GM19328 (cell line): ENCODE measurements around the gene TPX2.

Experiments used
- ATAC-seq: cut with Tn5 transposase; IDR thresholded peaks from one replicate; pipeline ENCODE4 v1.9.1; 2021; ENCODE audit warnings: mild to moderate bottlenecking, moderate library complexity; ENCODE audit not compliant: unreplicated experiment

Gene TPX2

DNA sequence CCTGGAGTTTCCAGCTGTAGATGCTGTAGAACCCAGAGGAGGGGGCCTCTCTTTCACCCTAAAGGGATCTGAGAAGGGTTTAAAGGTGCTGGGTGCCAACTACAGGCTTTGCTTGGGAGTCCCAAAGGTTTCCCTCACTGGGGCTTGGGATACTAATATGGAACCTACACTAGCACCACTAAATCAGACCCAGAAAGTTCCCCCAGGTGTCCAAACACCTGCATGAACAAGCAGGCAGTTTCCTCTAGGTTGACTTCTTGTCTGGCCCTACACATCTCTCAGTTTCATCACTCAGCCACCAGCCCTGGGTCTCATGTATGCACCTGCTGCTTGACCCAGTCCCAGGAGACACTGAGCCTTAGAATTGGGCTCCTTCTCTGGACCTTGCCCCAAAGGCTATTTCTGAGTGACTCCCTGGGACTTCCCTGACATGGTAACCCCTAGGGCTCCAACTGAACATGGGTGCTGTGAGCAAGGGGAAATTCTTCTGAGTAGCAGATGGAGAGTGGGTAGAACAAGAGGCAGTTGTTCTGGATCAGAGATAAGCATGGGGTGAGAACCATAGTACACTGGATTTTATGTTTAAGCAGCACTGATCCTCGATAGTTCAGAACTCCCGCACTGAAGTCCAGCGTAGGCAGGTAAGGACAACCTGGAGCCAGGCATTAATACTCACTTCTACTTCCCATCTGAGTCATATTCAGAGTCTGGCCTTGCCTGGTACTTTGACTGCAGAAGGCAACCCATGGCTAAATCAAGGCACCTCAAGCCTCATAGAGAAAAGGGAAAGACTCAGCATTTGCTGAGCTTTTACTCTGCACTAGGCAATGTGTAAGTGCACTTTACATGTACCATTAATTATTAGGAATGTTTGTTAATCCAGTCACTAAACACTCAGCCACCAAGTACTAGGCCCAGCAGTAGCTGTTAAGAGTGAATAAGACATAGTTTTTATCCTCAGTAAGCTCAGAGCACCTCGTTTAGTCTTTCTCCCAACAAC is 33.2 kb upstream of the TPX2 start:
- ATAC-seq, result peak; percentile 59

DNA sequence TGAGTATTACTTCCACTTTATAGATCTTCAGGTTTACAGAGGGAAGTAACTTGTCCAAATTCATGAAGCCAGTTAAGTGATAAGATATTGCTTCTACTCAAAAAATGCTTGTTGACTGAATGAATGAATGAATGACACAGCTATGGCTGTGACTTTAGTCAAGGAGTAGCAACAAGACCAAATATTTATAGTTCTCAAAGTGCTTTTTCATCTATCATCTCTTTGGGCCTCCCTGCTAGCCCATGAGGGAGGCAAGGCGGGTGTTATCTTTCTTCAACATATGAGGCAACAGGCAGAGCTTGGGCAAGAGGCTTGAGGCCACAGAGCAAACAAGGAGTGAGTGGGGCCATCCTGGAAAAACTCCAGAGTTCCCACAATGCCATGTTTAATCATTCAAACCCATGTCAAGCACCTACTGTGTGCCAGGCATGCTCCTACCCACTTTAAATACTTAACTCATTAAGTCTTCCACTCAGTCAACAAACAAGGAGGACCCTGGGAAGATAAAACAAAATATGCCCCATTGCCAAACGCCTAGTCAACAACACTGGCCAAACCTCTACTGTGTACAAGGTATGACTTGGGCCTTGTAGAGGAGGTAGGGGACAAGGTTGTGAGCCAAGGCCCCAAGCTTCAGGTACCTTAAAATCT is 32.4 kb upstream of the TPX2 start:
- ATAC-seq, result no peak

DNA sequence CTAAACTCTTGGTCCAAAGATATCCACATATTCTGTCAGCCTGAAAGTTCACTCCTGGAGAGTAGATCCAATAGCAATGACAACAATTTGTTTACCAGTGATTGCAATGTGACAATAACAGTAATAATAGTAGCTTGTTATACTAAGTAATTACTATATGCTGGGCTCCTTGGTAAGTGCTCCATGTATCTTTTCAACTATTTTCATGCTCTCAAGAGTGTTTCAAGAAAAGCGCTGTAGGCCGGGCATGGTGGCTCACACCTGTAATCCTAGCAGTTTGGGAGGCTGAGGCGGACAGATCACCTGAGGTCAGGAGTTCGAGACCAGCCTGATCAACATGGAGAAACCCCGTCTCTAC is 31.9 kb upstream of the TPX2 start:
- no peak for ATAC-seq

DNA sequence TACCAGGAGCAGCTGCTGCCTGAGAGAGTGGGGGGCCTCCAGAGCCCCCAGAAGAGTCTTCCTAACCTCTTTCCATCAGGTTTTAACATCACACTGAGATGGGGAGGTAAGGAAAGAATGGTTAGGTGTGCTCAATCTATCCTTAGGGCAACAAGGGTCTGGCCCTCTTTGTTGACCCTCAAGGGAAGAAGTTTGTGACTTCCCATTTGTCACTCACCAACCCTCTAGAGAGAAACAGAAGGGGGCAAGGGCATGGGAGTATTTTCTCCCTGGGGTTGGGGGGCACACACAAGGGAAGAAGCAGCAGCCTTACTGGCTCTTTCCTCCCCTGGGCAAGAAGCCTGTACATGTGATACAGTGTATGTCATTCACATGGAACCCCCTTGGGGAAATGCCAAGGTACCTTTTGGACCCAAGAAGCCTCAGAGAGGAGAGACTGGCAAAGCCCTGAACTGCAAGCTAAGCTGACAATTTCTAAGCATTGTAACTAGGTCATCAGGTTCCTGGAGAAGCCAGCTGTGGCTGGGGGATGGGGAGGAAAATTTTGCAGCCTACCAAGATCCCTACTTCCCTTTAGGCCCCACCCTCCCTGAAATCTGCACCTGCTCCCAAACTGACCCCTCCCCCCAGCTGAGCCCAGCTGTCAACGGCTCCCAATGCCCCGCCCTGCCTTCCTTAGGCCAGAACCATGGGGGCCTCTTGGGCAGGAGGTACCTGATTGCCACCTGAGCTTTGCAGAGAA is 30.9 kb upstream of the TPX2 start:
- no peak for ATAC-seq

DNA sequence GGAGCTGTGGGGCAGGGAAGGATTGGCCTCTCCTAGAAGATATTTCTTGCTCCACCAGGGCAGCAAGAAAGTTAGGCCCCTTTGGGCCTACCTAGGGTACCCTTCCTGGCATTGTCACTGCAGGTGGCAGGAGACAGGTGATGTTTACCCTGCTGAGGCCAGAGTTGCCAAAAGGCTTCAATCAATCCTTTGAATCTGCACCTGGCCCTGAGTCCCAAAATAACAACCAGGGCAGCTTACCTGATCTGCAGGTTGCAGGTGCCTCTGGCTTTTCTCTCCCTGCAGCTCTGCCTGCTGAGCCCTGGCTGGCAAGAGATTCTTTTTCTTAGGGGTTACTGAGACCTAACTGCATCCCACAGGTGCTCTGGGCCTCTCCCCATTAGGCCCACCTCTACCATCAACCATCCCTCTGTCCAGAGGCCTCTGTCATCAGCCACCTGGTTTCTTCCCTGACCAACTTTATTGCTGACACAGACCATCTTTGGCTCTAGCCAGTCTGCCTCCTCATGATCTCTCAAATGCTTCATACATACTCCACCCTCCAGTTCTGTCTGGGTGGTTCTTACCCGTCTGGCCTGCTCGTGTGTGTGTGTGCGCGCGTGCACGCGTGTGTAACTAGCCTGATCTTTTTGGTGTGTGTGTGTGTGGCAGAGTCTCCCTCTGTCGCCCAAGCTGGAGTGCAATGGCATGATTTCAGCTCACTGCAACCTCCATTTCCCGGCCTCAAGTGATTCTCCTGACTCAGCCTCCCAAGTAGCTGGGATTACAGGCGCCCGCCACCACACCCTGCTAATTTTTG is 30.2 kb upstream of the TPX2 start:
- ATAC-seq, result no peak

DNA sequence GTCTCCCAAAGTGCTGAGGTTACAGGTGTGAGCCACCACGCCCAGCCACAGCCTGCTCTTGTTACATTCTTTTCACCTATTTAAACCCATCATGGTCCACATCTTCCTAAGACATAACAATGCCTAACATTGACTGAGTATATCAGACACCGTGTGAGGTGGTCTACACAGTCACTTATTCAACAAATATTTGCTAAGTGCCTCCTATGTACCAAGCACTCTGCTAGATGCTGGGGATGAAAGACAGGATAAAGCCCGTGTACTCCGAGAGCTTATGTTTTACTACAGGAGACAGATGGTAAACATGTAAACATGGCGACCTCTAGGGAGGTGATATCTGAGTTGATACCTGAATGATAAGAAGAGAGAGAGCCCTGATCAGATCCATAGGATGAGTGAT is 29.2 kb upstream of the TPX2 start:
- ATAC-seq, result no peak

DNA sequence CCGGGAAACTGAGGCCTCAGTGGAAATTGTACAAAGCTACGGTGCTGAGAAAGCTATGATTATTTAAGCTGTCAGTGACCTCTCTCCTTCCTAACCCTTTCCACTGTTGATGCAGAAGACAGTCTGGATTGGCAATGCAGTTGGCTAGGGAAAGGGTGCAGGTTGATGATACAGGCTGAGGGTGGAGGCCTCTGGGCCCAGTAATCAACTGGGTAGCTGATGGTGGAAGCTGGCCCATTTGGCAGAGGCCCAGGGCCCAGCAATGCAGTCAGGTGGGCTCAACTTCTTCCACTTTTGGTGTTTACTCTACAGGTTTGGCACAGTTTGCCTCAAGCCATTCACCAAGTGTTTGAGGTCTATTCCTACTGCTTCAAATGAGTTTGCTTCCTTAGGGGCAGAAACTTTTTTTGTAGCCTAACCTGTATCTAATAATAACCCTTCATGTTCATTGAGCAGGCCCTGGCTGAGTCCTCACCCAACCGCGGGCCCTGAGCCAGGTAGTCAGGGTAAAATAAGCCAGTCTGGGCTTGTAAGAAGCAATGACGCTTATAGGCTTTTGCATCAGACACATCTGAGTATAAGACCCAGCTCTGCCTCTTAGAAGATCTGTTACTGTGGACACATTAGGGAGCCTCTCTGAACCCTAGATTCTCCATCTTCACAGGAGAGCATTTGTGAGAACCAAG is 28.5 kb upstream of the TPX2 start:
- ATAC-seq, result no peak

DNA sequence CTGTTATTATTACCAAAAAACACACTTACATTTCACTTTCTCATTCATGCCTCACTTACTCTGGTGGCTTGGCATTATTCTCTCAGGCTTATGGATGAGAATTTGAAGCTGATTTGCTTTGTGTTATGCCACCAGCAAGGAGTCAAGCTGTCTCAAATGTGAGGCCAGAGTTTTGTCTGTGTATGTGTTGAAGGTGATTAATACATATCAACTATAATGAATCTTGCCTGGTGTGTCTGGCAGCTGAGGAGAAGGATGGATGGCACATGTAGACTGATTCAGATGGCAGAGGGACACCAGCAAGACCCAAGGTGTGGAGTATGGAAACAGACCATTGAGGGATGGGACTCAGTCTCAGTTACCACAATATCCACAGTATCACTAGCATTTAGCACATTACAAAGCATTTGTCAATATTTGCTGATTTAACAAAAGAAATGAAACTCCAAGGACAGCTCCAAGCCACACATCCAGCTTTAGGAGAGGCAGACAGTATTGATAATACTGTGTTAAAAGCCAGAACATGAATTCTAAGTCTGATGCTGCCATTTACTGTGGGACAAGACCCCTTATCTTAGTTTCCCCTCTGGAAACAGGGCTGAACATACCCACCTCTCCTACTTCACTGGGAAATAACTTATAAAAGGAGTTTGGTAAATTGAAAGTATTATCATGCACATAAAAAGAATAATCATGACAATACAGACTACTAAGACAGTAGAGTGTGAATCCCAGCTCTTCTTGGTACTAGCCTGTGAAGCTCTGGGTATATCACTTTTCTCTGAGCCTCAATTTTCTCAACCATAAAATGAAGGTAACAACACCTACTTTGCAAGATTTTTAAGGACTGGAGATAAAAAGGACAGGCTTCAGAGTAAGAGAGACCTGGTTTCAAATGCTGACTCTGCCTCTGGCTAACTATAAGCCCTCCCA is 27.6 kb upstream of the TPX2 start:
- ATAC-seq, result no peak

DNA sequence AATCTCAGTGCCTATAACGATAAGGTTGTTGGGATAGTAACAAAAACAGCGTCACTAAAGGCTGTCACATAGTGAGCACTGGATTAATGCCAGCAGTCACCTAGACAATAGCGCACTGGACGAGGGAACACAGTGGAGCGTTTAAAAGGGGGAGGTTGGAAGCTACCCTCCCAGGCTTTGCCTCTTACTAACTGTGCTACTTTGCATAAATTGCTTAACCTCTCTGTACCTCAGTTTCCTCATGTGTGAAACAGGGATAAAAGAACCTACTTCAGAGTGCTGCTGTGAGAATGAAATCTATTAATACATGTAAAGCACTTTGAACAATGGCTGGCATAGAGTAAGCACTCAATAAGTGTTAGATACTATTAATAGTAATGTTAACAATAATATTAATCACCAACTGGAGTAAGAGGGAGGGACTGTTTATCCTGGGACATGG is 27.0 kb upstream of the TPX2 start:
- no peak for ATAC-seq

DNA sequence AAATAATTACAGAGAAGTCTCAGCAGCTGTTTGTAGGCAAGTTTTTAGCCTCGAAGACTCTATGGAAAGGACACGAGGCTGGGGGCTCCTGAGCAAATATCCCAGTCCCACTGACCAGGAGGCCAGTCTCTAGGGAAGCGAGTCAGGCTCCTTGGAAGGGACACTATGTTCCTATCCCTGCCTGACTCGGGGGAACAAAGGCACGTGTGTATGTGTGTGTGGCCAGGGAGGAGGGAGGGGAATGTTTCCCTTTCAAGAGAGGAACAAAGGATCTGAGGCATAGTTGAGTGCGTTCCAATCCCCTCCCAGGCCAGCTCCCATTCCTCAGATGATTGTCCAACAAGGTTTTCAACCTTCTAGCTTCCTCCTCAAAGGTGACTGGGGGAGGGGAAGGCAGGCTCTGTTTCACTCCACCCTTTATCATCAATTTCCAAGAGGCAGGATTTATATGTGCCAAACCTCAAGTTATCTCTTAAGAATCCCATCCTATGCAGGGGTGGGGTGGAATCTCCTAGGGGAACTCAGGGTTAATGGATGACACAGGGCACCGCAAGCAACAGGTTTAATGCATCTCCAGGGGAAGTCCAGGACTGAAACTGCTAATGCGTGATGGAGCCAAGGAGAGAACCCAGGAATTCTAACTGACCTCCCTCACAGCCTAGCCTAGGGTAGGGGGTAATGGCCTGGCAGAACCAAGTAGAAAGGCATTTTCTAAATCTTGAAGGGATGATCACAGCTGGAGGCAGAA is 26.4 kb upstream of the TPX2 start:
- ATAC-seq, result no peak

DNA sequence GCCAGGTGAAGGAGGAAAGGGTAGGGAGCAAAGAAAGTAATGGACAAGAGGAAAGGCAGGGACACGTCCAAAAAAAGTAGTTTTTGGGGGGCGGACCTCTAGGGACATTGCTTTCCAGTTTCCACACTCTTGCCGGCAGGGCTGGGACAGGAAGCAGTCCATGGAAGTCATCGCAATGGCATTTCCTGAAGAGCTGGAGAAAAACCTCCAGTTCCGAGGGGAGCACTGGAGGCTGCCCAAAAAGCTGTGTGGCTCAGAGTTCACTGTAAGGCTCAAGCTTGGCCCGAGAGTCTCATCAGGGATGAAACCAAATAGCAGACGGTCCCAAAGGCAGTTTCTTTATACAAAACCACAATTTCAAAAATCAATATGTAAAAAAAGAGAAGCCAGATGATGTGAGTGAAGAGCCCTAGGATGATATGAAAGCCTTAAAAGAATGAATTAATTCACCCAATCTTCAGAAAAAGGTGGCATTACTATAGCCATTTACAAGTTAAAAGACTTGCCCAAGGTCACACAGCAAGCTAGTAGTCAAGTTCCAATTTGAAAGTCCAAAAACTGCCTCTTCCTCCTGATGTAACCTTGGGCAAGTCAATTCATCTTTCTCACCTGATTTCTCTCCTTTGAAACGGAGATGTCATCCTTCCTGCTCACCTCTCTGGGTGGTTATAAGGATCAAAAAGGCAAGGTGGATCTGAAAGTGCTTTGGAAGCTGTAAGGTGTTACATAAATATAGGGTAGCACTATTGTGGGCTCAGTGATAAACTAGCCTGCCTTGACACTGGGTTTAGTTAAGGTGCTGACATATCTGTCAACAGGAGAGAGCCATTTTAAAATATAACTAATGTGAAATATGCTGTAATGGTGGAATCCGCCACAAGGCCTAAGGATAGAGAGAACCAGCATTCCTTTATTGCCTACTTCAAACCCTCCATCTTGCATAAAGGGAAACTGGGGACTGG is 25.5 kb upstream of the TPX2 start:
- no peak for ATAC-seq

DNA sequence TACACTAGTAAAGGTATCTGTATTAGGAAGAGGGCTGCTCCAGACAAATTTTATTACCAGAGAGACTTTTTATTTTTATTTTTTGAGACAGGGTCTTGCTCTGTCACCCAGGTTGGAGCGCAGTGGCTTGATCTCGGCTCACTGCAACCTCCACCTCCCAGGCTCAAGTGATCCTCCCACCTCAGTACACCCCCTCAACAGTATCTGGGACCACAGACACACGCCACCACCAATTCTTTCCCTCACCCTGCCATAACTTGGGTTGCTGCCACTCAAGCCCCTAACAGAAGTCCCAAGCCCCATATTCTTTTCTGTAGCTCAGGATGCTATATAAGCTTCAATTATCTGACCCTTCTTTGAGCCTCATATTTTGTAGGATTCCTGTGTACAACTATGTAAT is 23.3 kb upstream of the TPX2 start:
- ATAC-seq, result no peak

DNA sequence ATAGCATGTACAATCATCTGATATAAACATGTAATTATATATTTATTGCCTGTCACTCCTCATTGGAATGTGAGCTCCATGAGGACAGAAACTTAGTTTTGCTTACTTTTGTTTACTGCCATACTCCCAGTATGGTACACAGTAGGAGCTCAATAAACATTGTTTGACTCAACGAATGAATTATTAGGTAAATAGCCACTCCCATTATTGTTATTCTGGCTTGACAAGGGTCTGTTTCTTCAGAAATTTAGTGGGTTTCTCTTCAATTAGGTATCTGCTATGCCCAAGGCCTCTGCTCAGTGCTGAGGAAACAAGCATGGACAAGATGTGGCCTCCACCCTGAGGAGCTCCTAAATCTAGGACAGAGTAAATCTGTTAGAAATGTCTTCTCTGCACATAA is 22.7 kb upstream of the TPX2 start:
- ATAC-seq, result no peak

DNA sequence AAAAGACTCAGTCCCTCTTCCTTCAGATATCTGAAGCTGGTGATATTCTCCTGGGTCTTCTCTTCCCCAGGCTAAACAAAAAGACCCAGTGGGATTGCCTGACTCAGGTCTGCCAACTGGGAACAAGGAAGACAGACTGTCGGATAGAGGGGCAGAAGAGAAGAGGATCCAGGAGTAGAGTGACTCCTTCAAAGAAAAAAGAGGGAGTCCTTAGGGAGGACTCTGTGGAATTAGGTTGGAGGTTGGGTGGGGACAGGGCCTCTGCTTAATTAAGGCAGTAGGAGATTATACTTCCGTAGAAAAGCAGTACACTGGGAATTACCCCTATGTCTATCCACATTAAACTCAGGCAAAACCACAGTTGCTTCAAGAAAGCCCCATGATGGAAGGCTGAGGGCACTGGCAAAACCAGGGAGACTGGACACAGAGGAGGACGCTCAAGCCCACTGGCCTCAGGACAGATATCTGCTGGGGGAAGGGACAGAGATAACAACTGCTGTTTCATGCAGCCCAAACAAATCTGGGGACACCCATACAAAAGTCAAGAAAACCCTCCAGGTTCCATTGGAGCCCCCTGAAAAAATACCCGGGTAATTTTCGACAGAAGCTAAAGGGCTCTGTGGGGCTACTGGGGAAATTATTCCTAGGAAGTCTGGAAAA is 22.1 kb upstream of the TPX2 start:
- ATAC-seq, result no peak

DNA sequence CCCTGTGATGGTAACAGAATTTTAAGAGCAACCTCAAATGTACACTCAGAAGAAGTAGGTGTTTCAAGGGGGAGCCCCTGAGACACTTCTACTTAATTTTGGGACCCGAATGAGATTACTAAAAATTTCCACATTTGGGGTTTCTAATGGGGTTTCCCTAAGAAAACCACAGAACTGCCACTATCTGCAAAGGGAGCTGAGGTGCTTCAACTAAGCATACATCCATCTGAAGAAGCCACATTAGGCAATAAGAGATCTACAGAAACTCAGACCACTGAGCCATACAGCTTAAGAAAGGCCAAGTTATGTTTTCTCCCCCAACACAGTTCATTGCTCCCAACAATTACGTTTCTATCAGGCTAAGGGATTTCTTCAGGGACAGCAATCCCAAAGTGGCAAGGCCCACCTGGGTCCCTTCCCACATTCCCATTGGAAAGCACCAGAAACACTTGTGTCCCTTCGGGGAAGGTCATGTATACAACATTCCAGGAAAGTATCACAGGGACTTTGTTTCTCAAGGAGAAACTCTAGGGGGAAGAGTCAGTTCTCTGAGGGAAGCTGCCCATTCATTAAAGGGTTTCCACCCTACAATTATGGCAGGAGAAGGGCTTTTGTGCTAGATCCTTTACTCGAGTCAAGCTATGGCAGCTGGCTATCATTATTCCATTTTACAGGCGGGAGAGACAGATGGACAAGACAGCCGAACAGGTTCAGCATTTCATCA is 21.4 kb upstream of the TPX2 start:
- peak; percentile 45 for ATAC-seq
